ENCODE results near the gene GHRL.

The GHRL gene

GRCh38 chr3:10292505-10293419, at the start of gene GHRL:
Gene GHRL, minus strand, starts transcription at chr3:10292947. Its CDS starts 2,767 bp downstream, at chr3:10290180.
- no peak for DNase-seq

DNA sequence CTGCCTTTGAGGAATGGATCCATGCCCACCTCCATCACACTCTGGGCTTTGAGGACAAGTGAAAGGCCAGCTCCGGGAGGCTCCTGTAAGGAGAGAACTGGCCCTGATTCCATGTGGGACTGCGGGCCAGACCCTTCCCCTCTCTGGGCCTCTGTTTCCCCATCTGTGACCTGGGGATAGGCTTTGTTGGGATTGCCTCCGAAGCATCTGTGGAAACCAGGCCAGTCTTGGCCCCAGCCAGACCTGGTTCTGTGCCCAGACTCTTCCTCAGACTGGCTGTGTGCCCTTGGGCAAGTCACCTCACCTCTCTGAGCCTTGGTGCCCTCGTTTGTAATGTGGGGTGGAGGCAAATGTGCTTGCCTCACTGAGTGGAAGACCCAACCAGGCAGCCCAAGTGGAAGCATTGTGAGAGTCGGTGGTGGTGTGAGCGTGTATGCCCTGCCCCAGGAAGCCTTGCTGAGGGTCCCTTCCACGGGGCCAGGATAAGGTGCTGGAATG, 49.2 kb upstream of the GHRL start:
- no peak for DNase-seq

DNA sequence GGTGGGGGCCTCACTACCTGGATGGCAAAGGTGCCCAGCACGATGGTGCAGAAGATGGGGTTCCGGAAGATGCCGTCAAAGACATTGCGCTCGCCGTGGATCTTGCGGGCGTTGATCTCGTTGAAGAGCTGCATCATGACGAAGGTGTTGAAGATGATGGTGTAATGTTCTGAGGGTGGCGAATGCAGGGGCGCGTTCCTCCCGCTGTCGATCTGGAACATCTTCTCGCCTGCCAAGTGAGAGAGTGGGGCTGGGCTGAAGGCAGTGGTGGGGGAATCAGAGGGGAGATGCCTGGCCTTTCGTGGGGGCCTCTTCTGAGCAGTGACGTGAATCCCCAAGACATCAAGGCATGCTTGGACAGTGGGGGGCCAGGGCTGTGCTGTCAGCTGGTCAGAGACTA, 47.7 kb upstream of the GHRL start:
- DNase-seq: no peak

- no peak for DNase-seq
These were observed 47.3 kb upstream of the GHRL start for GRCh38 chr3:10340046-10340445.

GRCh38 chr3:10339376-10339955, 46.7 kb upstream of the GHRL start:
- no peak for DNase-seq

DNA sequence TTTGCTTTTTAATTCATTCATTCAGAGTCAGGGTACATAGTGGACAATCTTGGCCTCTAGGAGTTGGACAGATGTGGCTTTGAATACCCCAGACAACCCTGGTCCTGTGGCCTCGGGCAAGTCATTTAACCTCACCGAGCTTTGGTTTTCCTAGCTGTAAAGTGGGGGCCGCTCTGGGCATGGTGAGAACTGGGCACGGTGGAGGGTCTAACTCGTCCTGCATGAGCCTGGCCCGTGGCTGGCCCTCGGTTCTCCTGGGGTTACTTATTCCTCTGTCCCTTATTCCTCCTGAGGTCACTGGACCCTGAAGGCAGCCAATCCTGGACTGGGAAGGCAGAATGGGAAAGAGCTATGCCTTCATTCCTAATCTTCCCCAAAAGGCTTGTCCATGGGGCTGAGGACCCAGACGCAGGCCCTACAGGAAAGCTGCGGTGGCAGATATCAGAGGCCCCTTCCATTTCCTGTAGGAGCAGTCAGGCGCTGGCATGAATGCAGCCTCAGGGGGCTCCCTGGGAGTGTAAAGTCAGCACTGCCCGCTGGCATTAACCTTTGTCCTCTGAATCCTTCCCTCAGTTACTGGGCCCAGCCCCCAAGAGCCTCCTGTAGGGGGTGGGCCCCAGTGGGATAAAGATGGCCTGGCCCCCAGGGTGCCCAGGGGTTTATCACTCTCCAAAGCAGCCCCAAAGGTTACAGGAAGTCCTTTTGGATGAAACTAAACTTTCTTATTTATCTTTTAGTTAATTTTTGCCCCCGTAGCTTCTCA, 46.0 kb upstream of the GHRL start:
- DNase-seq: no peak

DNA sequence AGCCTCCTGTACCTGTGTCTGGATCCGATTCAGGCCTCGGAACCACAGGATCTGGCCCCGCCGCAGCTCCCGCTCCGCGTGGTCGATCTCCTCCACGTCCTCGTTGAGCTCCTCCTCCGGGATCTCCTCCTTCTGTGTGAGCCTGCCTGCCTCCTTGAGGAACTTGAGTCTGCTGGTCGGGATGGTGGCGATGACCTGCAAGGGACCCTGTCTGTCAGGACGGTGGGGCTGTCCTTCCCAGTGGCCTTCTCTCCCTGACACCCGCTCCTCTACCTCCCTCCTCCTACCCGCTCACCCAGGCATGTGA, 45.4 kb upstream of the GHRL start:
- DNase-seq: no peak

GRCh38 chr3:10337323-10338163, 44.8 kb upstream of the GHRL start:
- DNase-seq: no peak

- no peak for DNase-seq
These were observed 44.0 kb upstream of the GHRL start for GRCh38 chr3:10336761-10337160.

GRCh38 chr3:10335871-10336622, 43.3 kb upstream of the GHRL start:
- DNase-seq: no peak

- DNase-seq: no peak
These were observed 42.5 kb upstream of the GHRL start for GRCh38 chr3:10335190-10335738.

GRCh38 chr3:10334459-10334858, 41.7 kb upstream of the GHRL start:
- DNase-seq: no peak

GRCh38 chr3:10334042-10334441, 41.3 kb upstream of the GHRL start:
- no peak for DNase-seq

- no peak for DNase-seq
These were observed 40.6 kb upstream of the GHRL start for GRCh38 chr3:10333349-10333650.

GRCh38 chr3:10332481-10333348, 40.0 kb upstream of the GHRL start:
- no peak for DNase-seq

DNA sequence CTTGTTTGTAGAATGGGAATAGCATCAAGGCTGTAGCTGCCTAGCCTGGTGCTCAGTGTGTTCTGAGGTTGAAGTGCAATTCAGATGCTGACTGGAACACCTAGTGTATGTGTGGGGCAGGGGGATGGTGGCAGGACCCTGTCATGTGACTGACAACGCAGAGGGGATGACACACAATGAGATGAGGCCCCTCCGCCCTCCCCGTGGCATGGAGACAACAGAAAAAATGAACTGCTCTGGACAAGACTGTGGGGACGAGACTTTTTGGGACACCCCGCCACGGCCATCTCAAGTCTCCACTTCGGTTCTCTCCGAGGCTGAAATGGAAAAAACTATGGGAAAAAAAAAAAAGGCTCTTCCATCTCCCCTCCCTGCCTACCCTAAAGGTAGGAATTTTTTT, 38.6 kb upstream of the GHRL start:
- DNase-seq: no peak

DNA sequence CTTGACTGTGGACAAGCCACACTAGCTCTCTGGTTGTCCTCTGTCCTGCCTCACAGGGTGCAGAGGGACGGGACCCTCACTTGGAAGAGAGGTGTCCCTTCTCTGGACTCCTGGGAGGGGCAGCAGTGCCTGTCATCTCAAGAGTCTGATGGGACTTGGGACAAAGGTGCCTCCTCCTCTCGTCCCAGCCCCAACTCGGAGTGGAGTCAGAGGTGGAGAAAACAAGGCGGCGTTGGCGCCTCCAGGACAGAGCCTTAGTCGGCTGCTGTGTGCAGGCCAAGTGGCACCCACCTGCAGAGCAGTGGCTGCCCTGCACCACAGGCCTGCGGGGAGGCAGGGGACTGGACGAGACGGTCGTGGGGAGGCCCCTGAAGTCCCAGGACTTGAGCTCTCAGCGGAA, 37.6 kb upstream of the GHRL start:
- no peak for DNase-seq

DNA sequence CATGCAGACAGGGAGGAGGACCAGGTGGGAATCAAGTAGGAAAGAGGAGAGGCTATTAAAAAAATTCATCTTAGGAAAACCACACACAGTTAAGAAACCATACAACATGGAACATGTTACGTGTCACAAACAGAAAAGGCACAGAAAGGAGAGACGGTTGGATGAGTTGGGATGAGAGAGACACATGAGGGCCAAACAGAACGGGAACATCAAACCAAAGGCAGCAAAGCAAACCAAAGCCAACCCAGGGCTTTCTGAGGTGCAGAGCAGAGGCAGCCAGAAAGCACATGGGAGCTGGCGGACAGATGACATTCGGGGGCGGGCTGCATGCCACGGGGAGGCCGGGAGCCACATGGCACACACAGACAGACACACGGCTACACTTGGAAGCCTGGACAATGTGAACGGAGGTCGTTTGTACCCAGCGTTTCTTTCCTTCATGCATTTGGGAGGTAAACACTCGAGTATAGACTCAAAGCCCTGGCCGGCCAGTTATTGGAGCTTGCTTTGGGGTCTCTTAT, 36.8 kb upstream of the GHRL start:
- DNase-seq: no peak

GRCh38 chr3:10328460-10329071, 35.8 kb upstream of the GHRL start:
- no peak for DNase-seq

DNA sequence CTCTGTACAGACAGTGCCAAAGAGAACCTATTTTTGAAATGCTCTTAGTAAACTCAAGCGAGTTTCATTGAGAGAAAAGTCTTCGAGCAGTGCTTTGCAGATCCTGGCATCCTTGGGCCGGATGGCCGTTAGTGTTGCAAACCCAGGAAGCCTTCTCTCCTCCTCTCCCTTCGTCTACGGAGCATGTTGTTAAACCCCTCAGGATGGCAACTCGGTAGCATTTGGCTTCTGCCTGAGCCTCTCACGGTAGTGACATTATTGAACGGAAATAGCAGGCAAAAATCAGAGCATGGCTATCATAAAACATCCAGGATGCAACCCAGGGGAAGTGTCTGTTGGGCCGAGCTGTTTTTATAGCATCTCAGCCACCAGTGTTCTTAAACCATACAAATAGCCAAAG, 34.8 kb upstream of the GHRL start:
- DNase-seq: no peak
